Measurements from ENCODE around the gene TAS2R41.
"Not testable (repeated sequence)": the region's sequence is repeated elsewhere in the genome, so short reads cannot be mapped to it uniquely, and the experiment has no call there.

The TAS2R41 gene

DNA sequence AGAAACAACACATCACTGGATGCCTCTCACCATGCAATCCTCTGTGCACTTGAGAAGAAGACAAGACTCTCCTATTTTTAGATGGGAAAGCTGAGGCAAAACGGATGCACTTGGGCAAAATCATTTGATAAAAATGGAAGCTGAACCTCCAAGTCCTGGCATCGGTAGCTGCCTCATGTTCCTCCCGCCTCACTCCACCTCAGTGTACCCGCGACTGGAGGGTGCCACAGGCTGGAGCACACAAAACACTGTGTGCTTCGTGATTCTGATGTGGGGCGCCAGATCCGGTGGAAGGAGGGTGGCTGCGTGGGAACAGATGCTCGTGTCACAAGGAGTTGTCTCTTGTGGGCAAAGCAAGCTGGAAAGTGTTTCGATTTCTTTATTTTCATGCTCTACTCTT, 41.3 kb downstream of the TAS2R41 start:
- DNase-seq (ENCODE audit: low read depth, low spot score) = no peak

DNA sequence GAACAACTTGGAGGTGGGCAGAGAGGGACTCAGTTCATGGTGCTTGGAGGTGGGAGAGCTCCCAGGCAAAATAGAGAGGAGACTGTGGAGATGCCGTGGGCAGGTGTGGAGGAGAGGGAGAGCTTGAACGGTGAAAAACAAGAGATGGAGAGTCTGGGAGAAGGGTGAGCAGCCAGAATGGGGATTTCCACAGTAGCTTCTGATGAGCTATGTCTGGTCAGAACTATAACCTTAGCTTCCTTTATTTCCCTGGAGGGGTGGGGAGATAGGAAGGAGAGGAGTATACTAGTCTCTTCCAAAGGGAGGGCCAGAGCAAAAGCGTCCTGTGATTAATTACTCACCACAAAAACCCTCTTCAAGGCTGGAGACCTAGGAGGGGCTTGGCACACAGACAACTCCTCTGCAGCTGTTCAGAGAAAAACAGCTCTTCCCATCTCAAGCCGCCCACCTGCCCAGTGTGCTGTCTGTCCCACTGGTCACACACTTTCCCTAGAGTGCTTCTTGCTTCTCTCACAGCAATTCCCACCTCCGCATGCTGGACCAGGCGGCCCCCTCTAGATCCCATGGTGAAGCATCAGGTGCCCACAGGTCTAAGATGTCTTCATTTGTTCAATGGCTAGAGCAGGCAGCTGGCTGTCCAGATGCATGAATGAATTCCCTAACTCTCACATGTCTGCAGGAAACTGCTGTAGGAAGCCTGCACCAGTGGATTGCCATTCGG, 41.9 kb downstream of the TAS2R41 start:
- no peak for DNase-seq (ENCODE audit: low read depth, low spot score)

DNA sequence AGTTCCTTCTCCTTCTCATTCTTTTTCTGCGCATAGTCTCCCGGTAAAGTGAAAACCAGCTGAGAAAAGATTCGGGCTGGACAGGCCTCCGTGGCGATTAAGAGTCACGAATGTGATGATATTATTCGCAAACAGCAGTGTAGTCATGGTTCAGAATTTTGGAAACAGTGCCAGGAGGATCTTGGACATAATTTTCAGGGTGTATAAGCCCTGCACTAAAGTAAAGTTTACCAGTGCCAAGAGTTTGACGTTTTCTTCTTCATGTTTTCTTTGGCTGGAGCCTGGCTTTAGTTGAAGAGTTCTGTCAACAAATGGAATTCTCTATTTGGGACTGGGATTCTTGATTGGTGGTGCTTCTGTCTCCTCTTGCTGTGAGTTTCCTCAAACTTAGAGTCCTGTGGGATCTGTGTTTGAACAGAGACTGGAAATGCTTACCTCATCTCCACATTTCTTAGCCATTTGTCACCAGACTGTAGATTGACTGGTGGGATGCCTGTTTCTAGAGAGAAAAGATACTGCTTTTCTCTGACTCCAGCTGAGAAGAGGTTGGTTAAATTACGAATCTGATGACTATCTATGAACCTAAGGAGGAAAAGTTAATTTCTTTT, 44.7 kb downstream of the TAS2R41 start:
- DNase-seq (ENCODE audit: low read depth, low spot score) = not testable (repeated sequence)
